Chondrocyte (in vitro differentiated cells): ENCODE measurements around the gene TXNDC2. TPM values are rescaled to one million over a fixed set of nuclear protein-coding genes. Genes with fewer than 3 reads are reported as not detected.
"Not testable (repeated sequence)": the region's sequence is repeated elsewhere in the genome, so short reads cannot be mapped to it uniquely, and the experiment has no call there.

Experiments used
- DNase-seq: peaks from one replicate; pipeline ENCODE4 v3.0.0; 2021; ENCODE audit warnings: mixed read lengths, low spot score
- H3K27ac Mint-ChIP-seq: one replicate; pipeline ENCODE4 v1.8.0; 2021; ENCODE audit warnings: mild to moderate bottlenecking, moderate library complexity, mixed read lengths; ENCODE audit not compliant: unreplicated experiment
- H3K27me3 Mint-ChIP-seq: 2 replicates; pipeline ENCODE4 v1.8.0; 2021; ENCODE audit warnings: low read depth, mixed read lengths
- H3K36me3 Mint-ChIP-seq: 2 replicates; pipeline ENCODE4 v1.8.0; 2021; ENCODE audit warnings: low read depth, mixed read lengths
- H3K4me1 Mint-ChIP-seq: 2 replicates; pipeline ENCODE4 v1.8.0; 2021; ENCODE audit warnings: low read depth, mild to moderate bottlenecking, mixed read lengths
- H3K4me3 Mint-ChIP-seq: one replicate; pipeline ENCODE4 v1.8.0; 2021; ENCODE audit warnings: mild to moderate bottlenecking, moderate library complexity, mixed read lengths; ENCODE audit not compliant: unreplicated experiment
- H3K9me3 Mint-ChIP-seq: 2 replicates; pipeline ENCODE4 v1.8.0; 2021; ENCODE audit warnings: low read depth, mixed read lengths
- total RNA-seq: library from RNA; stranded (reverse); gene quantifications from 3 replicates; pipeline ENCODE4 v1.2.1, GENCODE V29; 2021
- TF ChIP-seq, protein P1 (sequence below): fragments of 200-600 bp; sonication (generic); IDR thresholded peaks from 2 replicates; pipeline ENCODE4 v1.5.0; 2021; ENCODE audit warnings: antibody characterized with exemption, mild to moderate bottlenecking, moderate library complexity

TXNDC2 gene
- total RNA-seq, 1 donor from 2014 or later = 0.17 TPM

DNA sequence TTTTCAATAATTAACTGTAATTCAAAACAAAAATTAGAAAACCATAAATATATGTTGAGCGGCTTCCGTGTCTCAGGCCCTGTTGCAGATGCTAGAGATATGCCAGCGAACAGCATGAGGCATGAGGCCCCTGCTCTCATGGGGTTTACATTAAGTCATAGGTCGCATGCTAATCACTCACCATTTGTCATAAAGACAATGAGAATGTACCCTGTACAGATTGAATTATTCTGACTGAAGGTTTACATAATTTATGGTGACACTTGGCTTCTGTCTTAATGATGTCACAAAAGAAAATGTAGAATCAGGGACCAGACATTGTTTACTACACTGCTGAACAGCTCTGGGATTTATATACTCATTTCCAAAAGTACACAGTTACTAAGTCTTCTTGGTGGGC, 22.1 kb downstream of the TXNDC2 start:
- Mint-ChIP-seq H3K4me3 (no peak overlapping the region), H3K9me3 (no peaks in the 10 kb centered on the region), H3K27me3 (peaks cover 2% of the 10 kb centered on the region), H3K36me3 (no peaks in the 10 kb centered on the region), H3K27ac (no peak overlapping the region), H3K4me1 (peaks cover 4% of the 10 kb centered on the region)
- no peak for DNase-seq
- TF ChIP-seq, protein P1, sequence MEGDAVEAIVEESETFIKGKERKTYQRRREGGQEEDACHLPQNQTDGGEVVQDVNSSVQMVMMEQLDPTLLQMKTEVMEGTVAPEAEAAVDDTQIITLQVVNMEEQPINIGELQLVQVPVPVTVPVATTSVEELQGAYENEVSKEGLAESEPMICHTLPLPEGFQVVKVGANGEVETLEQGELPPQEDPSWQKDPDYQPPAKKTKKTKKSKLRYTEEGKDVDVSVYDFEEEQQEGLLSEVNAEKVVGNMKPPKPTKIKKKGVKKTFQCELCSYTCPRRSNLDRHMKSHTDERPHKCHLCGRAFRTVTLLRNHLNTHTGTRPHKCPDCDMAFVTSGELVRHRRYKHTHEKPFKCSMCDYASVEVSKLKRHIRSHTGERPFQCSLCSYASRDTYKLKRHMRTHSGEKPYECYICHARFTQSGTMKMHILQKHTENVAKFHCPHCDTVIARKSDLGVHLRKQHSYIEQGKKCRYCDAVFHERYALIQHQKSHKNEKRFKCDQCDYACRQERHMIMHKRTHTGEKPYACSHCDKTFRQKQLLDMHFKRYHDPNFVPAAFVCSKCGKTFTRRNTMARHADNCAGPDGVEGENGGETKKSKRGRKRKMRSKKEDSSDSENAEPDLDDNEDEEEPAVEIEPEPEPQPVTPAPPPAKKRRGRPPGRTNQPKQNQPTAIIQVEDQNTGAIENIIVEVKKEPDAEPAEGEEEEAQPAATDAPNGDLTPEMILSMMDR = no peak

DNA sequence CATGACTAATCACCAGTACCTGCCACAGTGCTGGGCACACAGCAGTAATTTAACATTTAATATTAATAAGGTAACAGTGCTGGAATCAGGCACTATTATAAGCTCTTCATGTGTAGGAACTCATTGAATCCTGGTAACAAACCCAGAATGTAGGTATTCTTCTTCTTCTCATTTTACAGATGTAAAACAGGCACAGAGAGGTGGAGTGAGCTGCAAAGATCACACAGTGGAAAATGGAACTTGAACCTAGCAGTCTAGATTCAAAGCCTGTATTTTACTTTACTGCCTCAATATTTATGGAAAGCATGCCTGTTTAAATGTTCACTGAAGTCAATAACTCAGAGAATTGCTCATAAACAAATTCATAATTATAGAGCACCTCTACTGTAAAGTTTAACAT, 24.3 kb downstream of the TXNDC2 start:
- Mint-ChIP-seq H3K36me3 (no peaks in the 10 kb centered on the region), H3K4me3 (no peak overlapping the region), H3K9me3 (no peaks in the 10 kb centered on the region), H3K4me1 (peaks cover 8% of the 10 kb centered on the region), H3K27me3 (peaks cover 2% of the 10 kb centered on the region), H3K27ac (no peak overlapping the region)
- TF ChIP-seq, protein P1 = no peak
- no peak for DNase-seq

DNA sequence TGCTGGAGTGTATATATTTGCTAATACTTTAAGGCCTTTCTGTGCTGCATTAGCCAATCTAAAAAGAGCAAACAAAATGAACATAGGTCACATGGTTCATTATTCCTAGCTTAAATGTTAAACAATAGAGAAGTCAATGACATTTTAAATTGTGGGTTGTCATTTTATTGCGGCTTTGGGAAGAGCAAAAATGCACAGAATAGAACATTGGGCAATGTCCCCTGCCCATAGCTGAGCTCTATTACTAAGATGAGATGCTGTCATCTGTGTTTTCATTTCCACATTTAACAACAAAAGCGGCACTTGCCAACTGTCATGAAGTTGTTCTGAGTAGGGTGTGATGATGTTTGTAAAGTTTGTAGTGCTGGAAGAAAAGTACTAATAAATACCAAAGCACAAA, 24.9 kb downstream of the TXNDC2 start:
- H3K9me3 Mint-ChIP-seq = no peaks in the 10 kb centered on the region
- DNase-seq = no peak
- peaks cover 14% of the 10 kb centered on the region for H3K4me1 Mint-ChIP-seq
- no peaks in the 10 kb centered on the region for H3K36me3 Mint-ChIP-seq
- H3K27me3 Mint-ChIP-seq = peaks cover 2% of the 10 kb centered on the region
- H3K27ac Mint-ChIP-seq = no peak overlapping the region
- no peak overlapping the region for H3K4me3 Mint-ChIP-seq
- TF ChIP-seq, protein P1 = no peak

DNA sequence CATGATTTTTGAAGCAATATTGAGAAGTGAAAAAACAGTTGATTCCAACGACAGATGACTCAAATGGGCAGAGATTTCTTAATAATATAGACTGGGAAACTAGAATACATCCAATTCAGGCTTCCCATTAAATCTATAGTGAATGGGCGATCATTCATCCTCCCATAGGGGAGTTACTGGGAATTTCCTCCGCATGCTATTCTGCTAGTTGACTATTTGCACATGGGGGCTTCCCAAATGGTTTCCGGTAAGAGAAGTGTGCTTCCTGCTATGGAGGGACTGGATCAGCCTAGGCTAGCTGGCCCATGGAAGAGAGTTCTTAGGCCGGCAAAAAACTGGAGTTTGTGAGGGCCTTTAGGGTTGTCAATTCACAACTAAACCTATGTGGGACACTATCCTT, 25.5 kb downstream of the TXNDC2 start:
- H3K4me3 Mint-ChIP-seq = no peak overlapping the region
- no peak for DNase-seq
- H3K9me3 Mint-ChIP-seq = no peaks in the 10 kb centered on the region
- peaks cover 19% of the 10 kb centered on the region for H3K4me1 Mint-ChIP-seq
- H3K36me3 Mint-ChIP-seq = no peaks in the 10 kb centered on the region
- peaks cover 2% of the 10 kb centered on the region for H3K27me3 Mint-ChIP-seq
- no peak overlapping the region for H3K27ac Mint-ChIP-seq
- TF ChIP-seq, protein P1 = no peak

DNA sequence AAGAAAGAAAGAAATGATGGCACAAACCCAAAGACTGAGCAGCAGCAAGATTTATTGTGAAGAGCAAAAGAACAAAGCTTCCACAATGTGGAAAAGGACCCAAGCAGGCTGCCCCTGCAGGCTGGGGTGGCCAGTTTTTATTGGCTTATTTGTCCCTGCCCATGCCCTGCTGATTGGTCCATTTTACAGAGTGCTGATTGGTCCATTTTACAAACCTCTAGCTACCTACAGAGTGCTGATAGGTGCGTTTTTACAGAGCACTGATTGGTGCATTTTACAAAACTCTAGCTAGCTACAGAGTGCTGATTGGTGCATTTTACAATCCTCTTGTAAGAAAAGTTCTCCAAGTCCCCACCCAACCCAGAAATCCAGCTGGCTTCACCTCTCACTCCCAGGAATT, 26.5 kb downstream of the TXNDC2 start:
- H3K4me3 Mint-ChIP-seq, H3K36me3 Mint-ChIP-seq, H3K27ac Mint-ChIP-seq, H3K27me3 Mint-ChIP-seq, H3K9me3 Mint-ChIP-seq, DNase-seq: not testable (repeated sequence)
- peaks cover 26% of the 10 kb centered on the region for H3K4me1 Mint-ChIP-seq

DNA sequence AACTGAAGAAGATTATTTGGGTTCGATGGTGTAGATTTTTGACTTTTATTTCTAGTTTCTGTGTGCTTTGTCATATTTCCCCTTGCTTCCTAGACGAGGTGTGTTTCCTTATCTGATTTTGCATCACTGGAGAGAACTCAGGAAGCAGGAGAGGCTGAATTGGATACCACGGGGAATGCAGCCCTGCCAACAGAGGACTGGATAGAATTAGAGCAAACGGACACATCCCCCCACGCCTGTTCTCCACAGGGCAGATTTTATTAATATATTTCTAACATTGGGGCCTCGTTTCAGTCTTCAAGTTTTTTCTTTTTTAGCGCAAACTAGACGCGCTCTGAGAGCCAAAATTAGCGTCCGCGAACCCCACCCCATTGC, 27.4 kb downstream of the TXNDC2 start:
- Mint-ChIP-seq H3K27ac (peak overlapping the region; percentile 95), H3K9me3 (no peaks in the 10 kb centered on the region), H3K4me1 (peaks cover 26% of the 10 kb centered on the region), H3K36me3 (no peaks in the 10 kb centered on the region), H3K27me3 (peaks cover 2% of the 10 kb centered on the region), H3K4me3 (peak overlapping the region; percentile 86)
- no peak for DNase-seq
- TF ChIP-seq, protein P1 = no peak
